ENCODE results near the gene CARM1. TPM values are rescaled to one million over a fixed set of nuclear protein-coding genes. Genes with fewer than 3 reads are reported as not detected.

Gene CARM1
- total RNA-seq, 4 donors from 2014 or later = 17.0 to 37.1 (median 18.8) TPM

DNA sequence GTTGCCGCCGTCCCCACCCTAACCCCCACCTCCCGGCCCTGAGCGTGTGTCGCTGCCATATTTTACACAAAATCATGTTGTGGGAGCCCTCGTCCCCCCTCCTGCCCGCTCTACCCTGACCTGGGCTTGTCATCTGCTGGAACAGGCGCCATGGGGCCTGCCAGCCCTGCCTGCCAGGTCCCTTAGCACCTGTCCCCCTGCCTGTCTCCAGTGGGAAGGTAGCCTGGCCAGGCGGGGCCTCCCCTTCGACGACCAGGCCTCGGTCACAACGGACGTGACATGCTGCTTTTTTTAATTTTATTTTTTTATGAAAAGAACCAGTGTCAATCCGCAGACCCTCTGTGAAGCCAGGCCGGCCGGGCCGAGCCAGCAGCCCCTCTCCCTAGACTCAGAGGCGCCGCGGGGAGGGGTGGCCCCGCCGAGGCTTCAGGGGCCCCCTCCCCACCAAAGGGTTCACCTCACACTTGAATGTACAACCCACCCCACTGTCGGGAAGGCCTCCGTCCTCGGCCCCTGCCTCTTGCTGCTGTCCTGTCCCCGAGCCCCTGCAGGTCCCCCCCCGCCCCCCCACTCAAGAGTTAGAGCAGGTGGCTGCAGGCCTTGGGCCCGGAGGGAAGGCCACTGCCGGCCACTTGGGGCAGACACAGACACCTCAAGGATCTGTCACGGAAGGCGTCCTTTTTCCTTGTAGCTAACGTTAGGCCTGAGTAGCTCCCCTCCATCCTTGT, 50.7 kb downstream of the CARM1 start:
- H3K27me3 ChIP-seq = no peaks in the 10 kb centered on the region
- WGBS, 2 donors (ENCODE audit: low coverage in 1 of 2) = 66% methylated on average over 7 of the region's 33 CpGs; no CpG with 5 or more reads in 1 of the 2 donors
- H3K36me3 ChIP-seq = peaks cover 0 to 93% of the 10 kb centered on the region in 2 donors
- H3K9me3 ChIP-seq = no peaks in the 10 kb centered on the region
- H3K4me3 ChIP-seq = no peak overlapping the region
- no peak for ATAC-seq
- TF ChIP-seq, protein P1, sequence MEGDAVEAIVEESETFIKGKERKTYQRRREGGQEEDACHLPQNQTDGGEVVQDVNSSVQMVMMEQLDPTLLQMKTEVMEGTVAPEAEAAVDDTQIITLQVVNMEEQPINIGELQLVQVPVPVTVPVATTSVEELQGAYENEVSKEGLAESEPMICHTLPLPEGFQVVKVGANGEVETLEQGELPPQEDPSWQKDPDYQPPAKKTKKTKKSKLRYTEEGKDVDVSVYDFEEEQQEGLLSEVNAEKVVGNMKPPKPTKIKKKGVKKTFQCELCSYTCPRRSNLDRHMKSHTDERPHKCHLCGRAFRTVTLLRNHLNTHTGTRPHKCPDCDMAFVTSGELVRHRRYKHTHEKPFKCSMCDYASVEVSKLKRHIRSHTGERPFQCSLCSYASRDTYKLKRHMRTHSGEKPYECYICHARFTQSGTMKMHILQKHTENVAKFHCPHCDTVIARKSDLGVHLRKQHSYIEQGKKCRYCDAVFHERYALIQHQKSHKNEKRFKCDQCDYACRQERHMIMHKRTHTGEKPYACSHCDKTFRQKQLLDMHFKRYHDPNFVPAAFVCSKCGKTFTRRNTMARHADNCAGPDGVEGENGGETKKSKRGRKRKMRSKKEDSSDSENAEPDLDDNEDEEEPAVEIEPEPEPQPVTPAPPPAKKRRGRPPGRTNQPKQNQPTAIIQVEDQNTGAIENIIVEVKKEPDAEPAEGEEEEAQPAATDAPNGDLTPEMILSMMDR (IDR thresholded peaks at IDR 0.05) = no peak
- TF ChIP-seq EP300 (IDR thresholded peaks at IDR 0.05) (no peak), POLR2A (IDR thresholded peaks at IDR 0.05) (no peak), POLR2AphosphoS5 (IDR thresholded peaks at IDR 0.05) (no peak)
- peaks cover 0 to 4% (median 0%) of the 10 kb centered on the region in 3 donors for H3K4me1 ChIP-seq
- no peak overlapping the region for H3K27ac ChIP-seq

DNA sequence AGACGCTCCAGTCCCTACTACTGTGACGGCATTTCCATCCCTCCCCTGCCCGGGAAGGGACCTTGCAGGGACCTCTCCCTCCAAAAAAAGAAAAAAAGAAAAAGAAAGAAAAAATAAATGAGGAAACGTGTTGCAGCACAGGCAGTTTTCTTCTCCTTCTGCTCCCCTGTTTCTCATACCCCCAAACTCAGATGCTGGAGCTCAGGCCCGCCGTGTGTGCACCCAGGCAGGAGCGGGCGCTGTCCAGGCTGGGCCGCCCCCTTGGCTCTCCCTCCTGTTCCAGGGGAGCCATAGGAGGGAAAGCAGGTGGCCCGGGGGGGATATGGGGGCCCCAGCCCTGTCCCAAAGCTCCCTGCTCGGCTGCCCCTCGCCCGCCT, 51.3 kb downstream of the CARM1 start:
- H3K36me3 ChIP-seq = peaks cover 0 to 89% of the 10 kb centered on the region in 2 donors
- no peak overlapping the region for H3K27ac ChIP-seq
- no peak for ATAC-seq
- H3K4me3 ChIP-seq = no peak overlapping the region
- 40 to 74% methylated on average over 1 to 13 of the region's 13 CpGs for WGBS, 2 donors (ENCODE audit: low coverage in 1 of 2)
- H3K9me3 ChIP-seq = no peaks in the 10 kb centered on the region
- no peaks in the 10 kb centered on the region for H3K27me3 ChIP-seq
- TF ChIP-seq POLR2AphosphoS5 (IDR thresholded peaks at IDR 0.05) = no peak
- TF ChIP-seq POLR2A (IDR thresholded peaks at IDR 0.05) = no peak
- TF ChIP-seq, protein P1 (IDR thresholded peaks at IDR 0.05) = no peak
- TF ChIP-seq EP300 (IDR thresholded peaks at IDR 0.05) = no peak
- H3K4me1 ChIP-seq = peaks cover 0 to 10% (median 3%) of the 10 kb centered on the region in 3 donors

DNA sequence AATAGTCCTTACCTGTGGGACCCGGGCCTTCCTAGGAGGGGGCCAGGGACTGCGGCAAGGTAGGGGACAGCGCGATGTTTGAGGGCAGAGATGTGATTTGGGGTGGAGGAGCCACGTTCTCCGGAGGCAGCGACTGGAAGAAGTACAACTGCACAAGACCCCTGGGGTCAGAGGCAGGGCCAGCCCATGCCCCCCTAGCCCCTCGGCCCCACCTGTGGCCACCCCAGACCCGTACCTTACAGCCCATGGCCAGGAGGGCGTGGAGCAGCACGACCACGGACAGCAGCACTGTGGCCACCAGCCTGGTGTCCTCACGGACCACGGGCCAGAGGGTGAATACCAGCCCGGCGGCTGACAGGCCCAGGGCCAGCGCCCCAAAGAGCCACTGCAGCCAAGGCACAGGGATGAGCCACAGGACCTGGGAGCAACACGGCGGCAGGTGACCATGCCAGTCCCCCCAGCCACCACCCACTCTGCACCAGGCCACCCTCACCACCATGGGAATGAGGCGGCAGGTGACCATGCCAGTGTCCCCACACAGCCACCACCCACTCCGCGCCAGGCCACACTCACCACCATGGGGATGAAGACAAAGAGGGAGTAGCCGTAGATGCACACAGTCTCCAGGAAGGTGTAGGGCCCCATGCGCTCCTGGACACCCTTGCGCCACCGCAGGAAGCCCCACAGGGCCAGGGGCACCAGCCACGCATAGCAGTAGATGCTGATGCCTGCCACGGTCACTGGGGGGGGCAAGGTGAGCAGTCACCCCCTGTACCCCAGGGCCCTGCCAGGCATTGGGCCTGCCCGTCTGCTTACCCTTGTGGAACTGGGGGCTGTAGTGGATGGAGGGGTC, 52.1 kb downstream of the CARM1 start:
- WGBS, 2 donors (ENCODE audit: low coverage in 1 of 2) = 100% methylated on average over 3 of the region's 29 CpGs; no CpG with 5 or more reads in 1 of the 2 donors
- Histone ChIP-seq H3K4me3 (no peak overlapping the region), H3K27me3 (no peaks in the 10 kb centered on the region), H3K4me1 (peaks cover 0 to 16% (median 7%) of the 10 kb centered on the region in 3 donors), H3K9me3 (no peaks in the 10 kb centered on the region), H3K27ac (no peak overlapping the region), H3K36me3 (peaks cover 0 to 80% of the 10 kb centered on the region in 2 donors)
- TF ChIP-seq, protein P1 (IDR thresholded peaks at IDR 0.05) = no peak
- no peak for TF ChIP-seq POLR2A (IDR thresholded peaks at IDR 0.05)
- TF ChIP-seq POLR2AphosphoS5 (IDR thresholded peaks at IDR 0.05) = no peak
- no peak for TF ChIP-seq EP300 (IDR thresholded peaks at IDR 0.05)
- ATAC-seq = no peak

DNA sequence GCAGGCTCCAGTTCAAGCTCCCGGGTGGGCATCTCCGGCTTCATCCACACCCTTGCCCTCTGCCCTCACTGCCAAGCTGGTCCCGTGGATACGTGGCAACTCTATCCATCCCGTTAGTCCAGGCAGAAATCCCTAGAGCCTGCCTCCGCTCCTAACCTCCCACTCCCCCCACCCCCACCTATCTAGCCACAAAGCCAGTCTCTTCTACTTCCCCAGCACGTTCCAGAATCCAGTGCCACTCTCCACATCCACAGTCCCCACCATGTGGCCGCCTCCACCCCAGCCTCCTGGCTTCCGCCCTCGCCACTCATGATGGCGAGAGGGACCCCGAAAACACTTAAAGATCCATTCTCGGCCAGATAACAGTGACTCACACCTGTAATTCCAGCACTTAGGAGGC, 53.2 kb downstream of the CARM1 start:
- Histone ChIP-seq H3K9me3 (no peaks in the 10 kb centered on the region), H3K27ac (no peak overlapping the region), H3K4me3 (no peak overlapping the region), H3K27me3 (no peaks in the 10 kb centered on the region), H3K4me1 (peaks cover 1 to 23% (median 11%) of the 10 kb centered on the region in 3 donors), H3K36me3 (peaks cover 0 to 69% of the 10 kb centered on the region in 2 donors)
- no peak for ATAC-seq
- no peak for TF ChIP-seq POLR2AphosphoS5 (IDR thresholded peaks at IDR 0.05)
- TF ChIP-seq, protein P1 (IDR thresholded peaks at IDR 0.05) = no peak
- TF ChIP-seq POLR2A (IDR thresholded peaks at IDR 0.05) = no peak
- no peak for TF ChIP-seq EP300 (IDR thresholded peaks at IDR 0.05)
- 60 to 69% methylated on average over 3 to 4 of the region's 13 CpGs for WGBS, 2 donors (ENCODE audit: low coverage in 1 of 2)

Data from gastroesophageal sphincter (tissue), 4 donors.